ENCODE results near the gene WDR26.

- TF ChIP-seq GATA2 (IDR thresholded peaks at IDR 0.05; ENCODE audit: low read depth, low read length) = no peak
- TF ChIP-seq GATA3 (IDR thresholded peaks at IDR 0.05; ENCODE audit: low read depth, low read length) = no peak
Measured at GRCh38 chr1:224373008-224373590, 61.5 kb downstream of the WDR26 start.
